Smooth muscle cell (in vitro differentiated cells): ENCODE measurements around the gene SART3. TPM values are rescaled to one million over a fixed set of nuclear protein-coding genes. Genes with fewer than 3 reads are reported as not detected.

Source experiments
- DNase-seq: peaks from one replicate; lab custom pipeline; 2025; ENCODE audit not compliant: unreplicated experiment; lab: John Stamatoyannopoulos, UW
- H2AFZ ChIP-seq: fragments of 200-600 bp; sonication (generic); 2 replicates; pipeline ENCODE4 v1.6.0; 2016; ENCODE audit warnings: antibody characterized with exemption, low read depth, mild to moderate bottlenecking
- H3F3A ChIP-seq: fragments of 200-600 bp; sonication (generic); 2 replicates; pipeline ENCODE4 v1.6.0; 2017; ENCODE audit warnings: antibody characterized with exemption, low read depth
- H3K27ac ChIP-seq: fragments of 200-600 bp; sonication (generic); 2 replicates; pipeline ENCODE4 v1.5.1; 2016; ENCODE audit warnings: low read depth, mild to moderate bottlenecking
- H3K27me3 ChIP-seq: fragments of 200-600 bp; sonication (generic); 2 replicates; pipeline ENCODE4 v1.6.1; 2016; ENCODE audit warnings: low read depth, mild to moderate bottlenecking
- H3K36me3 ChIP-seq: fragments of 200-600 bp; sonication (generic); 2 replicates; pipeline ENCODE4 v1.5.1; 2016; ENCODE audit warnings: low read depth
- H3K4me1 ChIP-seq: fragments of 200-600 bp; sonication (generic); 2 replicates; pipeline ENCODE4 v1.5.1; 2016; ENCODE audit warnings: low read depth
- H3K4me2 ChIP-seq: fragments of 200-600 bp; sonication (generic); 2 replicates; pipeline ENCODE4 v1.6.0; 2016; ENCODE audit warnings: mild to moderate bottlenecking
- H3K4me3 ChIP-seq: fragments of 200-600 bp; sonication (generic); 2 replicates; pipeline ENCODE4 v1.5.1; 2016; ENCODE audit warnings: mild to moderate bottlenecking
- H3K79me2 ChIP-seq: fragments of 200-600 bp; sonication (generic); 2 replicates; pipeline ENCODE4 v1.6.0; 2016; ENCODE audit warnings: low read depth, mild to moderate bottlenecking
- H3K9ac ChIP-seq: fragments of 200-600 bp; sonication (generic); 2 replicates; pipeline ENCODE4 v1.6.0; 2016; ENCODE audit warnings: low read depth
- H3K9me3 ChIP-seq: fragments of 200-600 bp; sonication (generic); replicated peaks from 2 replicates; pipeline ENCODE4 v1.5.1; 2016; ENCODE audit warnings: low read depth
- H4K20me1 ChIP-seq: fragments of 200-600 bp; sonication (generic); 2 replicates; pipeline ENCODE4 v1.6.0; 2016; ENCODE audit warnings: low read depth
- WGBS: methylation state at CpG from one replicate; pipeline ENCODE4 v1.1.7; 2016; ENCODE audit warnings: low lambda C conversion rate; 5-methylcytosine and 5-hydroxymethylcytosine counted together
- polyA plus RNA-seq: library from polyadenylated mRNA; unstranded; fragments of >200 nt; fragmentation: Nextera tagmentation; extraction: Ambion mirVana; gene quantifications from 2 replicates; pipeline ENCODE4 v1.2.1, GENCODE V29; 2016
- total RNA-seq: library from RNA; depleted of rRNA; stranded (reverse); fragments of >200 nt; gene quantifications from 2 replicates; pipeline ENCODE4 v1.2.3, GENCODE V29; 2014
- TF ChIP-seq, protein P1 (sequence below): fragments of 200-600 bp; sonication (generic); IDR thresholded peaks from 2 replicates; pipeline ENCODE4 v1.5.1; 2017; ENCODE audit warnings: borderline replicate concordance, mild to moderate bottlenecking, antibody characterized with exemption; ENCODE audit not compliant: insufficient read depth, poor library complexity, severe bottlenecking

The SART3 gene, protein sequence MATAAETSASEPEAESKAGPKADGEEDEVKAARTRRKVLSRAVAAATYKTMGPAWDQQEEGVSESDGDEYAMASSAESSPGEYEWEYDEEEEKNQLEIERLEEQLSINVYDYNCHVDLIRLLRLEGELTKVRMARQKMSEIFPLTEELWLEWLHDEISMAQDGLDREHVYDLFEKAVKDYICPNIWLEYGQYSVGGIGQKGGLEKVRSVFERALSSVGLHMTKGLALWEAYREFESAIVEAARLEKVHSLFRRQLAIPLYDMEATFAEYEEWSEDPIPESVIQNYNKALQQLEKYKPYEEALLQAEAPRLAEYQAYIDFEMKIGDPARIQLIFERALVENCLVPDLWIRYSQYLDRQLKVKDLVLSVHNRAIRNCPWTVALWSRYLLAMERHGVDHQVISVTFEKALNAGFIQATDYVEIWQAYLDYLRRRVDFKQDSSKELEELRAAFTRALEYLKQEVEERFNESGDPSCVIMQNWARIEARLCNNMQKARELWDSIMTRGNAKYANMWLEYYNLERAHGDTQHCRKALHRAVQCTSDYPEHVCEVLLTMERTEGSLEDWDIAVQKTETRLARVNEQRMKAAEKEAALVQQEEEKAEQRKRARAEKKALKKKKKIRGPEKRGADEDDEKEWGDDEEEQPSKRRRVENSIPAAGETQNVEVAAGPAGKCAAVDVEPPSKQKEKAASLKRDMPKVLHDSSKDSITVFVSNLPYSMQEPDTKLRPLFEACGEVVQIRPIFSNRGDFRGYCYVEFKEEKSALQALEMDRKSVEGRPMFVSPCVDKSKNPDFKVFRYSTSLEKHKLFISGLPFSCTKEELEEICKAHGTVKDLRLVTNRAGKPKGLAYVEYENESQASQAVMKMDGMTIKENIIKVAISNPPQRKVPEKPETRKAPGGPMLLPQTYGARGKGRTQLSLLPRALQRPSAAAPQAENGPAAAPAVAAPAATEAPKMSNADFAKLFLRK
- total RNA-seq (64.3 and 94.5 TPM in 2 replicates), polyA plus RNA-seq (22.7 and 27.2 TPM in 2 replicates)

DNA sequence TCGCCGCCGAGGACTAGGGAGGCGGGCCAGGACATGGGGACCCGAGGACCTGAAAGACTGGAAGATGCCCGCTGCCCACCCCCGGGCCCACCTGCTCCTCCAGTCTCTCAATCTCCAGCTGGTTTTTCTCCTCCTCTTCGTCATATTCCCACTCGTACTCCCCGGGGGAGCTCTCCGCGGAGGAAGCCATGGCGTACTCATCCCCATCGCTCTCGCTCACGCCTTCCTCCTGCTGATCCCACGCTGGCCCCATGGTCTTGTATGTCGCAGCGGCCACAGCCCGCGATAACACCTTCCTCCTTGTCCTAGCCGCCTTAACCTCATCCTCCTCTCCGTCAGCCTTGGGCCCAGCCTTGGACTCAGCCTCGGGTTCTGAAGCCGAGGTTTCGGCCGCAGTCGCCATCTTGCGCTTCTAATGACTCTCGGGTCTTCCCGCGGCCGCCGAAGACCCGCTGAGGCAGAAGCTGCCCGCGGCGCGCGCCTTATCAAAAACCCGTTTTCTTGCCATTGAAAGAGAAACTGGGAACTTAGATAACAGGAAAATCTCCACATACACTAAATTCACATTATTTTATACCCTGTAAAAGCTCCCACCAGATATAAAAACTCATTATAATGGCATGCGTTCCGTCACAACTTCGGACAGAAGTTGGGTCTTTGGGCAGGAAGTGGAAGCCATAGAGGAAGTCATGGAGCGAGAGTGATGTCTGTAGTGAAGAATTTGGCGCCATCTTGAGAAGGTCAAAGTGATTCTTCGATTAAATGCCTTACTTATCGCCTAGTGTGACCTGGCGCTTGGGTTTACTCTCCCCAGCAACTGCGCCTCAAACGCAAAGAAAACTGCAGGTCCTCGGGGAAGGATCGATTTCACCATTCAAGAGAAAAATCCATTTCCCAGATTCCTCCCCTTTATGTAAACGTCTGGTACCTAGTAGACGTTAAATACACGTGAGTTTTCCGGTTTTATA, at the start of gene SART3:
Gene SART3 (minus strand): TSS at position 422 of the 968 bp plus-strand sequence. CDS start 19 bp downstream, at position 403.
- H3K27me3 ChIP-seq, result no peaks in the 10 kb centered on the region
- peak within 1 kb of the TSS; percentile 81 for H3K4me3 ChIP-seq
- TF ChIP-seq, protein P1, sequence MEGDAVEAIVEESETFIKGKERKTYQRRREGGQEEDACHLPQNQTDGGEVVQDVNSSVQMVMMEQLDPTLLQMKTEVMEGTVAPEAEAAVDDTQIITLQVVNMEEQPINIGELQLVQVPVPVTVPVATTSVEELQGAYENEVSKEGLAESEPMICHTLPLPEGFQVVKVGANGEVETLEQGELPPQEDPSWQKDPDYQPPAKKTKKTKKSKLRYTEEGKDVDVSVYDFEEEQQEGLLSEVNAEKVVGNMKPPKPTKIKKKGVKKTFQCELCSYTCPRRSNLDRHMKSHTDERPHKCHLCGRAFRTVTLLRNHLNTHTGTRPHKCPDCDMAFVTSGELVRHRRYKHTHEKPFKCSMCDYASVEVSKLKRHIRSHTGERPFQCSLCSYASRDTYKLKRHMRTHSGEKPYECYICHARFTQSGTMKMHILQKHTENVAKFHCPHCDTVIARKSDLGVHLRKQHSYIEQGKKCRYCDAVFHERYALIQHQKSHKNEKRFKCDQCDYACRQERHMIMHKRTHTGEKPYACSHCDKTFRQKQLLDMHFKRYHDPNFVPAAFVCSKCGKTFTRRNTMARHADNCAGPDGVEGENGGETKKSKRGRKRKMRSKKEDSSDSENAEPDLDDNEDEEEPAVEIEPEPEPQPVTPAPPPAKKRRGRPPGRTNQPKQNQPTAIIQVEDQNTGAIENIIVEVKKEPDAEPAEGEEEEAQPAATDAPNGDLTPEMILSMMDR, result no peak
- H3K79me2 ChIP-seq, result peaks cover 63% of the 10 kb centered on the region
- H2AFZ ChIP-seq, result peak within 1 kb of the TSS; percentile 96
- H3K4me2 ChIP-seq, result peak within 1 kb of the TSS; percentile 95
- no peaks in the 10 kb centered on the region for H3K9me3 ChIP-seq
- no peaks in the 10 kb centered on the region for H3K36me3 ChIP-seq
- WGBS, result under 1% methylated on average over 57 of the region's 57 CpGs
- H4K20me1 ChIP-seq, result peaks cover 48% of the 10 kb centered on the region
- DNase-seq, result peak; percentile 35
- H3F3A ChIP-seq, result no peaks in the 10 kb centered on the region
- H3K9ac ChIP-seq, result peak within 1 kb of the TSS; percentile 95
- peak within 1 kb of the TSS; percentile 92 for H3K27ac ChIP-seq
- H3K4me1 ChIP-seq, result peaks cover 7% of the 10 kb centered on the region

DNA sequence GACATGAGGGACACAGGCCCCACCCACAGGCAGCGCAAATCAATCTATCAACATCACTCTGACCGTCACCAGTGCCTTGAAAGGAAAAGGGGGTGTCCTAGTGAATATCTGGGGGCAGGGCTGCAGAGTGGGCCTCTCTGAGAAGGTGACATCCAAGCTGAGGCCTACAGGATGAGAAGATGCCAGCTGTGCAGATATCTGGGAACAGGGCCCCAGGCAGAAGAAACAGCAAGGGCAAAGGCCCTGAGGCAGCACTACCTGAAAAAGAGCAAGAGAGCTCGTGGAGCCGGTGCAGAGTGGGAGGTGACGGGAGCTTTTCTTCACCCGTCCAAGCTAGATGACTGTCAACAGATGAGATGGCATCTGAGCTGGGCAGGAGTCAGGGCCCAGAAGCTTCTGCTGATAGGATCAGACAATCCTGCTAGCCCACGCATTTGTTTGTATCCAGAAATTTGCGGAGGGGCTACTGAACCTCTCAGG, 49.4 kb upstream of the SART3 start:
- Histone ChIP-seq H3K9ac (no peak overlapping the region), H3K27me3 (no peaks in the 10 kb centered on the region), H4K20me1 (no peaks in the 10 kb centered on the region), H3K4me2 (no peak overlapping the region), H3K9me3 (no peaks in the 10 kb centered on the region), H3K27ac (peak overlapping the region; percentile 64), H3K36me3 (no peaks in the 10 kb centered on the region), H2AFZ (no peak overlapping the region), H3F3A (peaks cover 7% of the 10 kb centered on the region), H3K79me2 (no peaks in the 10 kb centered on the region), H3K4me3 (no peak overlapping the region), H3K4me1 (no peaks in the 10 kb centered on the region)
- TF ChIP-seq, protein P1, result no peak
- 74% methylated on average over 8 of the region's 8 CpGs for WGBS
- no peak for DNase-seq

DNA sequence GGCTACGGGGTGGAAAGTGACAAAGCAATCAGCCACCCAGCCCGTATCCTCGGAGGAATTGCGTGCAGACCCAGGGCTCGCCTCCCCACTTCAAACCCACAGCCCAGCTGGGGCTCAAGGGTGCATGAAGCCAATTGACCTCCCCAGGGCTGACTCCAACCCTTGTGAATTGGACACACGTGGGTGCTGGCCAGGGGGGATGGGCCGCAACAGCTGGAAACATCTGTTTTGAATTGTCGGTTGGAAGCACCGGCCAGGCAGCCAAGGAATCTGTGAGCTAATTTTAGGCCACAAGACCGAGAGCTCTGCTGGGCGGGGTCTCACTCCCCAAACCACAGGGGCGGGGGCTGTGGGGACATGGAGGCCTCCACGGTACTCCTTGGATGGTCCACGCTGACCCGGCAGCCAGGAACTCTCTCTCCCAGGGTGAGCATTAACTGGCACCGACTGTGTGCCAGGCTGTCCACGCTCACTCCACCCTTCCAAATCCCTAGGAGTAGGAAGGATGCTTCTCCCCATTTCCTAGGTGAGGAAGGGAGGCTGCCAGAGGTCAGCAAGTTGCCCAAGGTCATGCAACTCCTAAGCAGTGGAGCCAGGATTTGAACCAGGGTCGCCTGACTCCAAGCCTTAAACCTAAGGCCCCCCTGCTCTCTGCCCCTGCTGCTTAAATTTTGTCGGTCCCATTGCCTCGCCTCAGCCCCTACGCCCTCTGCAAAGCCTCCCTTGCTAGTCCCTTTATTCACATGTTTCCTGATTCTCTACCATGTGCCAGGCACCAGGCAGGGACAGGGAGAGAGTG, 48.8 kb upstream of the SART3 start:
- TF ChIP-seq, protein P1, result no peak
- no peaks in the 10 kb centered on the region for H3K27me3 ChIP-seq
- WGBS, result 45% methylated on average over 21 of the region's 21 CpGs
- no peak overlapping the region for H3K9ac ChIP-seq
- H4K20me1 ChIP-seq, result no peaks in the 10 kb centered on the region
- no peak overlapping the region for H3K4me2 ChIP-seq
- DNase-seq, result peak; percentile 11
- H2AFZ ChIP-seq, result no peak overlapping the region
- no peaks in the 10 kb centered on the region for H3K4me1 ChIP-seq
- no peaks in the 10 kb centered on the region for H3K36me3 ChIP-seq
- H3K9me3 ChIP-seq, result no peaks in the 10 kb centered on the region
- no peaks in the 10 kb centered on the region for H3K79me2 ChIP-seq
- peak overlapping the region; percentile 64 for H3K27ac ChIP-seq
- H3K4me3 ChIP-seq, result no peak overlapping the region
- H3F3A ChIP-seq, result peaks cover 7% of the 10 kb centered on the region
